ENCODE data around the gene LRRC75A. TPM values are rescaled to one million over a fixed set of nuclear protein-coding genes. Genes with fewer than 3 reads are reported as not detected.

The LRRC75A gene
- total and polyA plus RNA-seq, 2 donors: 4.6 to 5.7 TPM

DNA sequence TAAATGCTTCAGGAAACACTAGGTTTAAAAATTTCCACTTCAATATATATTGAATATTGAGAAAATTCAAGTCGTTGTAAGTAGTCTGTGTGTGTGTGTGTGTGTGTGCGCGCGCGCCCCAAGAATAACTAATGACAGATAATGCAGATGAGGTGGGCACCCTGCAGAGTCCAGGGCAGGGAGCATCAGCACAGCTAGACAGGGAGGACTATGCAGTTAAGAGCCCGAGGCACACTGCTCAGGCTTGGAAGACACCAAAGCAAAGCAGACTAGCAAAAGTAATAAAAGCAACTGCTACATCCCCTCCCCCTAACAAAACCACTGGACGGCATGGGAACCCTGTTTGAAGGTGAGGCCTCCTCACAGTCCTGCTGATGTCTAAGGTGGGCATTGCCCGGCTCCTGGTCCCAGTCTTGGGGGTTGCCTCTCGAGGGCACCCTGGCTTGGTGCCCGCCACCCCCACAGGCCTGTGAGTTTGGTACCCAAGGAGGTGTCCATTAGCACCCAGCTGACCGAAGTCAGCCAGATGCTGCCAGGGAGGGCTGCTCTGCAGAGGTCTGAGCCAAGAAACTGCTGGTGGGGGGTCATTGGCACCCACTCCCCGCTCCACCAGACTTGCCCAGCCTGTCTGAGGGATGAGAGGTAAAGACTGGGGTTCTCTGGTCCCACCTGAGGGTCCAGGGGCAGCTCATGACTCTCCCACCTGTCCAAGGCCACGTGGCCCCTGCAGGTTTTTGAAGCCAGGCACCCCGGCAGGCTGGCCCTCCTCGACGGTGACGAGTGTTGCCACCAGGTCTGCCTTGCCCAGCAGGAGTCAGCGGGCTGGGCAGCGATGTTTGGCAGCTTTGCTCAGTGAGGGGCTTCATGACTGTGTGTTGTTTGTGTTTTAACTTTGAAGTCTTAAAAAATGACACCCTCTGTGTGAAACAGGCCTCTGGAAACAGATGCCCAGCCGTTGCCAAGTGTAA, 18.7 kb downstream of the LRRC75A start:
- no peaks in the 10 kb centered on the region for H3K36me3 ChIP-seq (ENCODE audit: insufficient read depth)
- no peak overlapping the region for H3K27ac ChIP-seq (ENCODE audit: low read depth)
- no peaks in the 10 kb centered on the region for H3K4me1 ChIP-seq (ENCODE audit: insufficient read depth)
- WGBS: 82% methylated on average over 20 of the region's 20 CpGs
- DNase-seq (ENCODE audit: extremely low spot score): no peak
- H3K4me3 ChIP-seq (ENCODE audit: low read depth, low read length): no peak overlapping the region

- no peak overlapping the region for H3K27ac ChIP-seq (ENCODE audit: low read depth)
- no peaks in the 10 kb centered on the region for H3K4me1 ChIP-seq (ENCODE audit: insufficient read depth)
- H3K36me3 ChIP-seq (ENCODE audit: insufficient read depth): no peaks in the 10 kb centered on the region
- DNase-seq (ENCODE audit: extremely low spot score): no peak
- WGBS: 66% methylated on average over 6 of the region's 6 CpGs
- H3K4me3 ChIP-seq (ENCODE audit: low read depth, low read length): no peak overlapping the region
Observed at GRCh38 chr17:16472539-16472938, 19.5 kb downstream of the LRRC75A start.

- H3K27ac ChIP-seq (ENCODE audit: low read depth): no peak overlapping the region
- H3K36me3 ChIP-seq (ENCODE audit: insufficient read depth): no peaks in the 10 kb centered on the region
- DNase-seq (ENCODE audit: extremely low spot score): no peak
- no peak overlapping the region for H3K4me3 ChIP-seq (ENCODE audit: low read depth, low read length)
- H3K4me1 ChIP-seq (ENCODE audit: insufficient read depth): no peaks in the 10 kb centered on the region
- 90% methylated on average over 5 of the region's 5 CpGs for WGBS
Observed at GRCh38 chr17:16471295-16471694, 20.7 kb downstream of the LRRC75A start.

- no peaks in the 10 kb centered on the region for H3K36me3 ChIP-seq (ENCODE audit: insufficient read depth)
- no peak overlapping the region for H3K4me3 ChIP-seq (ENCODE audit: low read depth, low read length)
- 78% methylated on average over 11 of the region's 11 CpGs for WGBS
Observed at GRCh38 chr17:16470265-16470664, 21.7 kb downstream of the LRRC75A start.

GRCh38 chr17:16468428-16468992, 23.5 kb downstream of the LRRC75A start:
- DNase-seq (ENCODE audit: extremely low spot score): no peak
- 89% methylated on average over 4 of the region's 4 CpGs for WGBS
- H3K36me3 ChIP-seq (ENCODE audit: insufficient read depth): no peaks in the 10 kb centered on the region

More at GRCh38 chr17:16470265-16470664, 21.7 kb downstream of the LRRC75A start:
- H3K27ac ChIP-seq (ENCODE audit: low read depth): no peak overlapping the region
- no peaks in the 10 kb centered on the region for H3K4me1 ChIP-seq (ENCODE audit: insufficient read depth)
- DNase-seq (ENCODE audit: extremely low spot score): no peak

DNA sequence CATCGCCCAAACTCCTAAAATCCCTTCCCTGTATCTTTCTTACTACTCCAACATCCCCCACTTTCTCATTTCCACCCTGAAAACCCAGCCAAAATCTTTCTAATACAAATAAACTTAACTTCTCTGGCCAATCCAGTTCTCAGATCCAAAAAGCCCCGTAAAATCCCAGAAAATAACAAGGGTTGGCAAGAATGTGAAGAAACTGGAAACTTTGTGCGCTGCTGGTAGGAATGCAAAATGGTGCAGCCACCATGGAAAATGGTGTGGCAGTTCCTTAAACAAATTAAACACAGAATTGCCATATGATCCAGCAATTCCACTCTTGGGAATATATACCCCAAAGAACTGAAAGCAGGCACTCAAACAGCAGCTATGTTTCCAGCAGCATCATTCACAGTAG, 24.1 kb downstream of the LRRC75A start:
- H3K27ac ChIP-seq (ENCODE audit: low read depth): no peak overlapping the region
- DNase-seq (ENCODE audit: extremely low spot score): no peak
- 43% methylated on average over 3 of the region's 3 CpGs for WGBS
- no peak overlapping the region for H3K4me3 ChIP-seq (ENCODE audit: low read depth, low read length)
- H3K4me1 ChIP-seq (ENCODE audit: insufficient read depth): no peaks in the 10 kb centered on the region
- no peaks in the 10 kb centered on the region for H3K36me3 ChIP-seq (ENCODE audit: insufficient read depth)

More at GRCh38 chr17:16468428-16468992, 23.5 kb downstream of the LRRC75A start:
- no peaks in the 10 kb centered on the region for H3K4me1 ChIP-seq (ENCODE audit: insufficient read depth)
- H3K27ac ChIP-seq (ENCODE audit: low read depth): no peak overlapping the region
- H3K4me3 ChIP-seq (ENCODE audit: low read depth, low read length): no peak overlapping the region

DNA sequence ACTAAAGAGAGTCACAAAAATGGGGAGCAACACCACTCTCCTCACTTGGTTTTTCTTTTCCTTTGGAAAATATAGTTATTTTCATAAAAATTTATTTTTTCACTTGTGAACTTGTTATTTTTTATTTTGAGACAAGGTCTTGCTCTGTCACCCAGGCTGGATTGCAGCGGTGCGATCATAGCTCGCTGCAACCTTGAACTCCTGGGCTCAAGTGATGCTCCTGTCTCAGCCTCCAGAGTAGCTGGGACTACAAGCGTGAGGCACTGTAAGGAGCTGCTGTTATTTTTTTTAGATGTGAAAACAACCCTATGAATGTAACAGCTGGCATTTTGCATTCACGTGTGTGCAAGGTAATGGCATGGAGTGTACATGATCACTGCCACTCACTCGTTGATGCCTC, 24.9 kb downstream of the LRRC75A start:
- WGBS: 96% methylated on average over 6 of the region's 6 CpGs
- H3K36me3 ChIP-seq (ENCODE audit: insufficient read depth): no peaks in the 10 kb centered on the region
- no peaks in the 10 kb centered on the region for H3K4me1 ChIP-seq (ENCODE audit: insufficient read depth)
- no peak overlapping the region for H3K4me3 ChIP-seq (ENCODE audit: low read depth, low read length)
- no peak overlapping the region for H3K27ac ChIP-seq (ENCODE audit: low read depth)
- no peak for DNase-seq (ENCODE audit: extremely low spot score)

DNA sequence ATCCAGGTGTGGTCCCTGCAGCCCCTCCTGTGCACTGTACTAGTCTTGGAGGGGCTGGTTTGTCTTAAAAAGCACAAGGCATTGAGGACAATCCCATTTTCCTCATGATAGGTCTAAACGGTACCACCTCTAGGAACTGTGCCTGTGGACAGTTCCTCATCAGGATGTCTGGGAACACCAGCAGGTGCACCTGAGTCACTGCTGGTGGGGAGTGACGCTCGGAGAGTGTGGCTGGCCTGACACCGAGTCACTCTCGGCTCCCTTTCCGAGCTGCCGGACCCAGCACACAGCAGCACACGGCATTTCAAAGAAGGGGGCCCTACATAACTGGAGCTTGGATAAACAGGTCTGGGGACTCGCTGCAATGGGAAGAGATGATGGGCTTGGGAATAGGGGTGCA, 25.6 kb downstream of the LRRC75A start:
- Histone ChIP-seq H3K36me3 (ENCODE audit: insufficient read depth) (no peaks in the 10 kb centered on the region), H3K27ac (ENCODE audit: low read depth) (no peak overlapping the region), H3K4me1 (ENCODE audit: insufficient read depth) (no peaks in the 10 kb centered on the region), H3K4me3 (ENCODE audit: low read depth, low read length) (no peak overlapping the region)
- no peak for DNase-seq (ENCODE audit: extremely low spot score)
- WGBS: 90% methylated on average over 9 of the region's 9 CpGs

GRCh38 chr17:16465861-16466338, 26.1 kb downstream of the LRRC75A start:
- WGBS: 79% methylated on average over 4 of the region's 4 CpGs
- Histone ChIP-seq H3K4me1 (ENCODE audit: insufficient read depth) (no peaks in the 10 kb centered on the region), H3K36me3 (ENCODE audit: insufficient read depth) (no peaks in the 10 kb centered on the region), H3K27ac (ENCODE audit: low read depth) (no peak overlapping the region), H3K4me3 (ENCODE audit: low read depth, low read length) (no peak overlapping the region)
- no peak for DNase-seq (ENCODE audit: extremely low spot score)

- Histone ChIP-seq H3K4me1 (ENCODE audit: insufficient read depth) (no peaks in the 10 kb centered on the region), H3K4me3 (ENCODE audit: low read depth, low read length) (no peak overlapping the region), H3K27ac (ENCODE audit: low read depth) (no peak overlapping the region), H3K36me3 (ENCODE audit: insufficient read depth) (no peaks in the 10 kb centered on the region)
- DNase-seq (ENCODE audit: extremely low spot score): no peak
- WGBS: 78% methylated on average over 3 of the region's 3 CpGs
Observed at GRCh38 chr17:16465052-16465312, 27.0 kb downstream of the LRRC75A start.

GRCh38 chr17:16464303-16465051, 27.5 kb downstream of the LRRC75A start:
- DNase-seq (ENCODE audit: extremely low spot score): no peak

GRCh38 chr17:16463358-16464302, 28.4 kb downstream of the LRRC75A start:
- Histone ChIP-seq H3K4me3 (ENCODE audit: low read depth, low read length) (no peak overlapping the region), H3K27ac (ENCODE audit: low read depth) (no peak overlapping the region), H3K36me3 (ENCODE audit: insufficient read depth) (no peaks in the 10 kb centered on the region), H3K4me1 (ENCODE audit: insufficient read depth) (no peaks in the 10 kb centered on the region)
- 47% methylated on average over 13 of the region's 13 CpGs for WGBS
- DNase-seq (ENCODE audit: extremely low spot score): no peak

More at GRCh38 chr17:16464303-16465051, 27.5 kb downstream of the LRRC75A start:
- H3K36me3 ChIP-seq (ENCODE audit: insufficient read depth): no peaks in the 10 kb centered on the region
- H3K27ac ChIP-seq (ENCODE audit: low read depth): no peak overlapping the region
- H3K4me1 ChIP-seq (ENCODE audit: insufficient read depth): no peaks in the 10 kb centered on the region
- no peak overlapping the region for H3K4me3 ChIP-seq (ENCODE audit: low read depth, low read length)
- WGBS: 83% methylated on average over 12 of the region's 12 CpGs
